Measurements from ENCODE around the gene SQSTM1.
"Not testable (repeated sequence)": the region's sequence is repeated elsewhere in the genome, so short reads cannot be mapped to it uniquely, and the experiment has no call there.

The SQSTM1 gene

DNA sequence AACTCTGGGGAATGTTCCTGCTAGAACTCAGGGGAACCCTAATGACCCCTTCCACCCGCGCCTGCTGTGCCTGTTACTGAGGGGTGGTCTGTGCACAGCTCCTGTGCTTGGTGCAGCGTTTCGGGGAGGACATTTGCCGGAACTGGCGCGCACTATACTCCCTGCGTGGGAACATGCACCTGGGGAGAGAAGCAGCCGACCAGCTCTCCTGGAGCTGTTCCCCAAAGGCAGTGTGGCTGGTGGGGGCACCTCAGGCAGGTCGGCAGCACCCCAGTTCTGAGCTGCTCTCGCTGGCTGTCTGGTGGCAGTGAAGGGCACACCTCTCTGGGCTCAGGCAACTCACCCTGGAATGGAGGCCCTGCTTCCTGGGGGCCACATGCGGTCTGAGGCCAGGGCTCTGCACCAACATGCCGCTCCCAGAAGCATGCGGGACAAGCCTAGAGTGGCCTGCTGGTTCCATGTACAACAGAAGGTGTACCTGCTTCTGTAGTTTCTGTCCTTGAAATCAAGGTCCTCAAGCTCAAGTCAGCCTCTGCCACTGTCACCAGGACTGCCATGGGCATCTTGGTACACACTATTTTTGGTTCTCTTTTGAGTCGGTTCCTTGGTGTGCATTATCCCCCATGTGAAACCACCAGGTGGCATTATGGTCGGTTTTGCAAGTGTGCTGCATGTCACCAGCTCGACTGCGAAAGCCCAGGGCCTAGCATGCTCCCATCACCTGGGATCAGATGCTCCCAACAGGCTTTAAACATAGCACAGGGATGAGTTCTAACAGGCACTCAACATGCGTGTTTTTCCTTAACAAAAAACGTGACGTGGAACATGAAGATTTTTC is 45.8 kb downstream of the SQSTM1 start:
- H3K4me1 ChIP-seq (ENCODE audit: insufficient read depth, low read length), result no peaks in the 10 kb centered on the region
- H3K36me3 ChIP-seq (ENCODE audit: insufficient read depth, low read depth, low read length), result peaks cover 18% of the 10 kb centered on the region
- H3K4me3 ChIP-seq (ENCODE audit: low read length), result no peak overlapping the region
- no peak overlapping the region for H3K27ac ChIP-seq (ENCODE audit: low read length)
- H3K9me3 ChIP-seq (ENCODE audit: insufficient read depth, low read depth, low read length), result no peaks in the 10 kb centered on the region
- no peak overlapping the region for H3K9ac ChIP-seq (ENCODE audit: low read depth, low read length)
- H3K27me3 ChIP-seq (ENCODE audit: insufficient read depth, low read length), result no peaks in the 10 kb centered on the region

DNA sequence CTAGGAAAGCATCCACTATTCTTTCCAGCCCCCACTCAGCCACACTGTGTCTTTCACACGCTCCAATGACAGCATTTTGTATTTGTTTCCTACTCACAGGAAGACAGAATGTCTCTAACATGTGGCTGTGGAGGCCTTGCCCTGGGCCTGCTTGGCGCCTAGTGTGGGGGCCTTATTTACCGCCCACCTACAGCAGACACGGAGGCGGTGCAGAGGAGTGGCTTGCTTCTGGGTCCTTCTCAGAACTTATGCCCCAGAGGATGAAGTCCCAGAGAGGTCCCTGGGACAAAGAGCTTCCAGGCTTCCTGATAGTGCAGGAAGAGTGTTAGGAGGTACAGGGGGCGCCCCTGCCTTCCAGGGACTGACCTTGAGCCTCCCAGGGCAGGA is 46.4 kb downstream of the SQSTM1 start:
- Histone ChIP-seq H3K36me3 (ENCODE audit: insufficient read depth, low read depth, low read length) (peaks cover 18% of the 10 kb centered on the region), H3K27ac (ENCODE audit: low read length) (no peak overlapping the region), H3K9me3 (ENCODE audit: insufficient read depth, low read depth, low read length) (no peaks in the 10 kb centered on the region)

DNA sequence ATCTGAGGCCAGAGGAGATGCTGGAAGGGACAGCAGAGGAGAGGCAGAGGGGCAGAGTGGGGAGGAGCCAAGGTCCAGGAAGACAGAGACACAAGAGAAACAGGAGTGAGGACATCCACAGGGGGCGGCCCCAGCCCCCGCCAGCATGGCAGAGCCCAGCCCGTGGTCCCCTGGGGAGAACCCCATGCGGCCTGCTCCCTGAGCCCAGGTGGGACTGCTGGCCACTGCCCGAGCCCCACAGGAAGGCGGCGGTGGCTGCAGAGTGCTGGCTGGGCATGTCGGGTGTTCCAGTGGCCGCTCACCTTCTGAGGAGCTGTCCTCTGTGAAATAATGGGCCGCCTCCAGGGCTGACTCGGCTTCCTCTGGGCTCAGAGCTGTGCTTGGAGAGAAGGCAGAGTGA is 46.8 kb downstream of the SQSTM1 start:
- no peak overlapping the region for H3K27ac ChIP-seq (ENCODE audit: low read length)
- no peak overlapping the region for H3K9ac ChIP-seq (ENCODE audit: low read depth, low read length)
- H3K4me3 ChIP-seq (ENCODE audit: low read length), result no peak overlapping the region
- H3K27me3 ChIP-seq (ENCODE audit: insufficient read depth, low read length), result no peaks in the 10 kb centered on the region
- H3K9me3 ChIP-seq (ENCODE audit: insufficient read depth, low read depth, low read length), result no peaks in the 10 kb centered on the region
- H3K4me1 ChIP-seq (ENCODE audit: insufficient read depth, low read length), result no peaks in the 10 kb centered on the region
- peaks cover 18% of the 10 kb centered on the region for H3K36me3 ChIP-seq (ENCODE audit: insufficient read depth, low read depth, low read length)

More for the DNA sequence above, 46.4 kb downstream of the SQSTM1 start:
- Histone ChIP-seq H3K9ac (ENCODE audit: low read depth, low read length) (no peak overlapping the region), H3K27me3 (ENCODE audit: insufficient read depth, low read length) (no peaks in the 10 kb centered on the region), H3K4me1 (ENCODE audit: insufficient read depth, low read length) (no peaks in the 10 kb centered on the region), H3K4me3 (ENCODE audit: low read length) (no peak overlapping the region)

- peaks cover 18% of the 10 kb centered on the region for H3K36me3 ChIP-seq (ENCODE audit: insufficient read depth, low read depth, low read length)
- no peak overlapping the region for H3K27ac ChIP-seq (ENCODE audit: low read length)
- no peaks in the 10 kb centered on the region for H3K4me1 ChIP-seq (ENCODE audit: insufficient read depth, low read length)
- no peaks in the 10 kb centered on the region for H3K9me3 ChIP-seq (ENCODE audit: insufficient read depth, low read depth, low read length)
- no peak overlapping the region for H3K9ac ChIP-seq (ENCODE audit: low read depth, low read length)
- no peaks in the 10 kb centered on the region for H3K27me3 ChIP-seq (ENCODE audit: insufficient read depth, low read length)
- H3K4me3 ChIP-seq (ENCODE audit: low read length), result no peak overlapping the region
Observed at GRCh38 chr5:179868541-179868940, 47.8 kb downstream of the SQSTM1 start.

- Histone ChIP-seq H3K4me3 (ENCODE audit: low read length) (no peak overlapping the region), H3K36me3 (ENCODE audit: insufficient read depth, low read depth, low read length) (peaks cover 12% of the 10 kb centered on the region), H3K27ac (ENCODE audit: low read length) (no peak overlapping the region), H3K9me3 (ENCODE audit: insufficient read depth, low read depth, low read length) (no peaks in the 10 kb centered on the region), H3K4me1 (ENCODE audit: insufficient read depth, low read length) (no peaks in the 10 kb centered on the region), H3K27me3 (ENCODE audit: insufficient read depth, low read length) (no peaks in the 10 kb centered on the region), H3K9ac (ENCODE audit: low read depth, low read length) (no peak overlapping the region)
Observed at GRCh38 chr5:179869101-179869500, 48.4 kb downstream of the SQSTM1 start.

- Histone ChIP-seq H3K27ac (ENCODE audit: low read length) (no peak overlapping the region), H3K36me3 (ENCODE audit: insufficient read depth, low read depth, low read length) (peaks cover 15% of the 10 kb centered on the region), H3K27me3 (ENCODE audit: insufficient read depth, low read length) (no peaks in the 10 kb centered on the region), H3K9ac (ENCODE audit: low read depth, low read length) (no peak overlapping the region), H3K9me3 (ENCODE audit: insufficient read depth, low read depth, low read length) (no peaks in the 10 kb centered on the region), H3K4me1 (ENCODE audit: insufficient read depth, low read length) (no peaks in the 10 kb centered on the region), H3K4me3 (ENCODE audit: low read length) (no peak overlapping the region)
Observed at GRCh38 chr5:179869641-179870402, 49.1 kb downstream of the SQSTM1 start.

DNA sequence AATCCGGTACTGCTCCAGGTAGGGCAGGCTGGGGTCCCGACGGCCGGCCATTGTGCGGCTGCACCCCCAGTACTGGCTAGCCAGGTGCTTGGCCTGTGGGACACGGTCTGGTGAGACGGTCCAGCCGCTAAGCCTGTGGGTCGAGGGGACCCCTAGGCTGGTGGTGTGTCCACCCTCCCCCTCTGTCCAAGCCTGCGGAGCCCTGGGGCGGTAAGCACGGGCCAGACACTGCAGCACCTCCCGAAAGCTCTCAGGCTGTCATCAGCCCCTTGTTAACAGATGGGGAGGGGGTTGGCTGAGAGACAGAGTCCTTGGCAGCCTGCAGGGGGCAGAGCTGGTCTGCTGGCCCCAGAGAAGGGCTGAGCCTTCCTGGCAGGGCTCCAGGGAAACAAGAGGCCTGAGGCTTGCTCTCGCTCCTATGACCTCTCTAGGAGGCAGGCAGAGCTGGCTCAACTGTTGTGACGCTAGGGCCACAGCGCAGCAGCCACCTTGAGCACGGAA is 49.7 kb downstream of the SQSTM1 start:
- H3K27ac ChIP-seq (ENCODE audit: low read length), result no peak overlapping the region
- H3K4me3 ChIP-seq (ENCODE audit: low read length), result no peak overlapping the region
- H3K9me3 ChIP-seq (ENCODE audit: insufficient read depth, low read depth, low read length), result no peaks in the 10 kb centered on the region
- no peaks in the 10 kb centered on the region for H3K4me1 ChIP-seq (ENCODE audit: insufficient read depth, low read length)
- peaks cover 20% of the 10 kb centered on the region for H3K36me3 ChIP-seq (ENCODE audit: insufficient read depth, low read depth, low read length)
- no peak overlapping the region for H3K9ac ChIP-seq (ENCODE audit: low read depth, low read length)
- no peaks in the 10 kb centered on the region for H3K27me3 ChIP-seq (ENCODE audit: insufficient read depth, low read length)

- Histone ChIP-seq H3K27me3 (ENCODE audit: insufficient read depth, low read length) (no peaks in the 10 kb centered on the region), H3K9ac (ENCODE audit: low read depth, low read length) (no peak overlapping the region), H3K4me3 (ENCODE audit: low read length) (no peak overlapping the region), H3K27ac (ENCODE audit: low read length) (no peak overlapping the region), H3K9me3 (ENCODE audit: insufficient read depth, low read depth, low read length) (no peaks in the 10 kb centered on the region), H3K4me1 (ENCODE audit: insufficient read depth, low read length) (no peaks in the 10 kb centered on the region), H3K36me3 (ENCODE audit: insufficient read depth, low read depth, low read length) (peaks cover 24% of the 10 kb centered on the region)
Observed at GRCh38 chr5:179870952-179871351, 50.2 kb downstream of the SQSTM1 start.

DNA sequence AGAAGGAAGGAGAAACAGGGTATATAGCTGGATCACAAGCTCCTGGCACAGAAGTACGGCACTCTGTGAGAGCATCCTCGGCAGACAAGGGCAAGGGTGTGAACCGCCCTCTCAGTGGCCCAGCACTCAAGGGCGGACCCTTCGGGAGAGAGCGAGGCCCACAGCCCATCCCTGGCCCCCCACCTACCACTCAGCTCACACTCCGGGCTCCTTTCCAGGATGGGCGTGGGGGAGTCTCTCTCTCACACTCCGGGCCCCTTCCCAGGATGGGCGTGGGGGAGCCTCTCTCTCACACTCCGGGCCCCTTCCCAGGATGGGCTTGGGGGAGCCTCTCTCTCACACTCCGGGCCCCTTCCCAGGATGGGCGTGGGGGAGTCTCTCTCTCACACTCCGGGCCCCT is 50.8 kb downstream of the SQSTM1 start:
- H3K9ac ChIP-seq (ENCODE audit: low read depth, low read length); H3K4me1 ChIP-seq (ENCODE audit: insufficient read depth, low read length); H3K27ac ChIP-seq (ENCODE audit: low read length); H3K9me3 ChIP-seq (ENCODE audit: insufficient read depth, low read depth, low read length); H3K4me3 ChIP-seq (ENCODE audit: low read length); H3K27me3 ChIP-seq (ENCODE audit: insufficient read depth, low read length): not testable (repeated sequence)
- peaks cover 23% of the 10 kb centered on the region for H3K36me3 ChIP-seq (ENCODE audit: insufficient read depth, low read depth, low read length)

GRCh38 chr5:179872055-179872827 is 51.5 kb downstream of the SQSTM1 start:
- no peak overlapping the region for H3K27ac ChIP-seq (ENCODE audit: low read length)
- no peaks in the 10 kb centered on the region for H3K9me3 ChIP-seq (ENCODE audit: insufficient read depth, low read depth, low read length)
- H3K4me1 ChIP-seq (ENCODE audit: insufficient read depth, low read length), result no peaks in the 10 kb centered on the region
- H3K4me3 ChIP-seq (ENCODE audit: low read length), result no peak overlapping the region
- no peaks in the 10 kb centered on the region for H3K27me3 ChIP-seq (ENCODE audit: insufficient read depth, low read length)
- H3K9ac ChIP-seq (ENCODE audit: low read depth, low read length), result no peak overlapping the region
- peaks cover 18% of the 10 kb centered on the region; the same call in 1 of the 2 replicates for H3K36me3 ChIP-seq (ENCODE audit: insufficient read depth, low read depth, low read length)

DNA sequence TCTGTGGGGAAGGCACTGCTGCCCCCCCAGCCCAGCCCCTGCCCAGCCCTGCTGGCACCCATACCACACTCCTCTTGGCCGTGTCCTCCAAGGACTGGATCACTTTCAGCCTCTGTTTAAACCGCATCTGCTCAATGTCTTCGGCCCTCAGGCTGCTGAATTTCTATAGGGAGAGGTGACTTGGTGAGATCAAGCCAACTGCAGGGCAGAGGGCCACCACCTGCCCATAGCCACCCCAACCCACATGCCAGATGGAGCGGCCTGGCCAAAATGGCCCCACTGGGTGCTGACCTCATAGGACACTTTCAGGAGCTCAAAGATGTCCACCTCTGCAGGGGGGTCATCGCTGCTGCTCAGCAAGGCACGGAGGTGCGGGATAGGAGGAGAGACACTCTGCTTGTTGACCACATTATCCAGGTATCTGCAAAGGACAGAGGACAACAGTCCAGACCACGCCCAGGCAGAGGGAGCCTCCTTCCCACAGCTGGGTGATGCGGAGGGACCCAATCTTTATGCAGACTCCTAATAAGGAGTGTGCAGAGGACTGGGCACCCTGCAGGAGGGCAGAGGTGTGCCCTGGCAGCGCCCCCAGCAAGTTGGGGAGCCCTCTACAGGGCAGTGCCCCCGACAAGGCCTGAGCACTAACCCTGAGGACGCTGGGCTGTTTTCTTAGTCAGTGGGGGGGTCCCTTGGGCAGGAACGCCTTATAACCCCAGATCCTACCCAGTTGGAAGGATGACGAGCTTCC is 52.3 kb downstream of the SQSTM1 start:
- Histone ChIP-seq H3K4me1 (ENCODE audit: insufficient read depth, low read length) (no peaks in the 10 kb centered on the region), H3K4me3 (ENCODE audit: low read length) (no peak overlapping the region), H3K36me3 (ENCODE audit: insufficient read depth, low read depth, low read length) (peaks cover 23% of the 10 kb centered on the region; the same call in 1 of the 2 replicates), H3K27me3 (ENCODE audit: insufficient read depth, low read length) (no peaks in the 10 kb centered on the region), H3K27ac (ENCODE audit: low read length) (no peak overlapping the region), H3K9me3 (ENCODE audit: insufficient read depth, low read depth, low read length) (no peaks in the 10 kb centered on the region), H3K9ac (ENCODE audit: low read depth, low read length) (no peak overlapping the region)
